K562 (cell line): ENCODE measurements around the gene DHX35. TPM values are rescaled to one million over a fixed set of nuclear protein-coding genes. Genes with fewer than 3 reads are reported as not detected.

Experiments used
- C11orf30 ChIP-seq: fragments of 450-650 bp; IDR thresholded peaks from 2 replicates; pipeline ENCODE4 v1.6.1; 2016; ENCODE audit warnings: low read depth, mild to moderate bottlenecking
- CTCF ChIP-seq, 3 experiments: IDR thresholded peaks in 2 of 3; conservative IDR thresholded peaks in 1 of 3; 2 replicates each; pipeline ENCODE4 v1.5.1; 2011 to 2012; ENCODE audit warnings: low read length in 3 of 3, mild to moderate bottlenecking in 3 of 3, control low read depth in 2 of 3, improper control_type of control experiment in 1 of 3, inconsistent platforms in 1 of 3, low read depth in 1 of 3, mixed read lengths in 1 of 3, moderate library complexity in 1 of 3; ENCODE audit not compliant: insufficient read depth in 2 of 3
- DDX20 ChIP-seq: fragments of 450-650 bp; IDR thresholded peaks from 2 replicates; pipeline ENCODE4 v1.6.1; 2016; ENCODE audit warnings: missing genetic modification characterization, low read depth, mild to moderate bottlenecking, missing compliant biosample characterization, moderate library complexity
- FOXK2 ChIP-seq, 2 experiments: fragments of 450-650 bp; IDR thresholded peaks in 1 of 2; conservative IDR thresholded peaks in 1 of 2; 2 replicates each; pipeline ENCODE4 v1.6.1; 2016; ENCODE audit warnings: low read depth in 2 of 2, mild to moderate bottlenecking in 1 of 2
- HNRNPUL1 ChIP-seq: fragments of 200-400 bp; formaldehyde crosslinking; IDR thresholded peaks from 2 replicates; pipeline ENCODE4 v1.6.1; 2017; ENCODE audit warnings: low read length
- HSF4 ChIP-seq: fragments of 250-450 bp; sonication (Bioruptor Pico); IDR thresholded peaks from 2 replicates; pipeline ENCODE4 v2.1.2; 2022; ENCODE audit warnings: mild to moderate bottlenecking, moderate library complexity, borderline replicate concordance
- KLF16 ChIP-seq: IDR thresholded peaks from 2 replicates; pipeline ENCODE4 v1.6.1; 2016; ENCODE audit warnings: antibody characterized with exemption
- OTX1 ChIP-seq: fragments of 450-650 bp; formaldehyde crosslinking; IDR thresholded peaks from 2 replicates; pipeline ENCODE4 v1.4.0; 2022; ENCODE audit warnings: mild to moderate bottlenecking
- PYGO2 ChIP-seq: fragments of 450-650 bp; IDR thresholded peaks from 2 replicates; pipeline ENCODE4 v1.6.1; 2016; ENCODE audit warnings: mild to moderate bottlenecking, missing genetic modification characterization, moderate library complexity, missing compliant biosample characterization
- RBM14 ChIP-seq: fragments of 200-400 bp; formaldehyde crosslinking; IDR thresholded peaks from 2 replicates; pipeline ENCODE4 v1.6.1; 2018; ENCODE audit warnings: low read depth, mild to moderate bottlenecking, low read length, moderate library complexity, borderline replicate concordance; ENCODE audit not compliant: insufficient read depth
- ZNF140 ChIP-seq: fragments of 250-450 bp; sonication (Bioruptor Pico); IDR thresholded peaks from 2 replicates; pipeline ENCODE4 v1.8.0; 2021; ENCODE audit warnings: moderate library complexity, mild to moderate bottlenecking, inconsistent platforms
- polyA plus RNA-seq, 8 experiments: library from polyadenylated mRNA; depleted of rRNA in 4 of 8; stranded (reverse) in 5 of 8; unstranded in 3 of 8; fragments of >200 nt; fragmentation: Nextera tagmentation in 2 of 8; fragmentation: Illumina TruSeq in 1 of 8; extraction: Ambion mirVana in 2 of 8; extraction: Trizol in 1 of 8; gene quantifications; 2 replicates each; pipeline versions ENCODE4 v1.2.1 to v1.2.3, GENCODE V29; 2011 to 2014; ENCODE audit warnings: inconsistent platforms in 1 of 8, missing spikeins in 1 of 8
- total RNA-seq, 7 experiments: library from RNA; depleted of rRNA in 6 of 7; stranded (reverse); fragments of >200 nt in 6 of 7; fragmentation: Illumina TruSeq in 2 of 7; extraction: Trizol in 2 of 7; gene quantifications; 2 replicates each; pipeline versions ENCODE4 v1.2.1 to v1.2.3, GENCODE V29; 2011 to 2021; ENCODE audit warnings: low replicate concordance in 1 of 7
- TF ChIP-seq, protein P1 (sequence below): IDR thresholded peaks from 2 replicates; pipeline ENCODE4 v1.6.1; 2014; ENCODE audit warnings: antibody characterized with exemption
- TF ChIP-seq, protein P2 (sequence below): fragments of 450-650 bp; IDR thresholded peaks from 2 replicates; pipeline ENCODE4 v1.6.1; 2016
- TF ChIP-seq, protein P3 (sequence below), 3 experiments: fragments of 200-800 bp in 1 of 3; fragments of 250-450 bp in 1 of 3; fragments of 450-650 bp in 1 of 3; sonication (Bioruptor Pico) in 1 of 3; sonication (Bioruptor generic) in 1 of 3; formaldehyde crosslinking in 1 of 3; IDR thresholded peaks; 2 replicates each; pipeline versions ENCODE4 v1.6.1 to v1.8.0; 2016 to 2022; ENCODE audit warnings: mild to moderate bottlenecking in 2 of 3, missing genetic modification characterization in 2 of 3, missing compliant biosample characterization in 1 of 3, moderate library complexity in 1 of 3
- TF ChIP-seq, protein P4 (sequence below): fragments of 250-450 bp; sonication (Bioruptor Pico); IDR thresholded peaks from 2 replicates; pipeline ENCODE4 v1.5.0; 2021; ENCODE audit warnings: mild to moderate bottlenecking, moderate library complexity

DHX35 gene
- total and polyA plus RNA-seq, 9 of the 15 experiments (the other 6 are each of a cell fraction or from before 2014, with no cell fraction given): 6.5 to 25.6 (median 16.9) TPM

DNA sequence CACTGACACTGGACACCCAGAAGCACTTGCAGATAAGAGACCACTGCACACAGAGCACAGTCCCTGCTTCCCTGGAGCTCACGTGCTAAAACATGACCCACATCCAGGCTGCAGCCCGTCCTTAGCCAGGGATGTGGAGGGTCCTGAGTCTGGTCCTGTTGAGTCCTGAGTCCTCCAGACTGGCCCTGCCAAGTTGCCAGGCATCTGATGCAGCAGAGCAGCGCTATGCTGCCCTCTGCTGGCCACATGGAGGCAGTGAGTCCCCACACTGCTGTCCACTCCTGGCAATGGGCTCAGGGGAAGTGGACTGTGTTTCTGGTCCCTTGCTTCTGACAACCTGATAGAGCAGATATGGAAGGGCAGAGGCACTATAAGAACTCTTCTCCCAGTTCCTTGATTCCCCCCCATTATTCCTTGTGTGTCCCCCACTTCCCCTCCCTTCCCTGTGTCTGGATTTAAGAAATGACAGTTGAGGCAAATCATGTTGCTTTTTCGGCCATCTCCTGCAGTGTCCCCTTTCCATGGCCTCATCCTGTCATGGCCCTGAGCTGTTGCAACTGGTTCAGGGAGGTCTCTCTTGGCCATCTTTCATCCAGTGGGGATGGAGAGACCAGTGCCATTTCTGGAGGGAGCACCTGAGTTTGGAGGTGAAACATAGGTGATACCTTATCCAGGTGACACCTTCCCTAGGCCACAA, 86.0 kb downstream of the DHX35 start (continued):
- no peak for TF ChIP-seq RBM14
- no peak for TF ChIP-seq ZNF140 (CRISPR knock-in tag)
- TF ChIP-seq, protein P1, sequence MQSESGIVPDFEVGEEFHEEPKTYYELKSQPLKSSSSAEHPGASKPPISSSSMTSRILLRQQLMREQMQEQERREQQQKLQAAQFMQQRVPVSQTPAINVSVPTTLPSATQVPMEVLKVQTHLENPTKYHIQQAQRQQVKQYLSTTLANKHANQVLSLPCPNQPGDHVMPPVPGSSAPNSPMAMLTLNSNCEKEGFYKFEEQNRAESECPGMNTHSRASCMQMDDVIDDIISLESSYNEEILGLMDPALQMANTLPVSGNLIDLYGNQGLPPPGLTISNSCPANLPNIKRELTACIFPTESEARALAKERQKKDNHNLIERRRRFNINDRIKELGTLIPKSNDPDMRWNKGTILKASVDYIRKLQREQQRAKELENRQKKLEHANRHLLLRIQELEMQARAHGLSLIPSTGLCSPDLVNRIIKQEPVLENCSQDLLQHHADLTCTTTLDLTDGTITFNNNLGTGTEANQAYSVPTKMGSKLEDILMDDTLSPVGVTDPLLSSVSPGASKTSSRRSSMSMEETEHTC: no peak
- TF ChIP-seq FOXK2 (conservative IDR thresholded peaks at IDR 0.05 in 1 of 2, IDR thresholded peaks at IDR 0.05 in 1 of 2; ENCODE audit: low read depth in 2 of 2): no peak
- no peak for TF ChIP-seq DDX20
- no peak for TF ChIP-seq OTX1 (CRISPR knock-in tag)
- peak; percentile 93 to 98 (median 97) for TF ChIP-seq CTCF (IDR thresholded peaks at IDR 0.05 in 2 of 3, conservative IDR thresholded peaks at IDR 0.05 in 1 of 3; ENCODE audit: insufficient read depth in 2 of 3, low read depth in 1 of 3, low read length in 3 of 3)
- no peak for TF ChIP-seq HSF4
- TF ChIP-seq, protein P2, sequence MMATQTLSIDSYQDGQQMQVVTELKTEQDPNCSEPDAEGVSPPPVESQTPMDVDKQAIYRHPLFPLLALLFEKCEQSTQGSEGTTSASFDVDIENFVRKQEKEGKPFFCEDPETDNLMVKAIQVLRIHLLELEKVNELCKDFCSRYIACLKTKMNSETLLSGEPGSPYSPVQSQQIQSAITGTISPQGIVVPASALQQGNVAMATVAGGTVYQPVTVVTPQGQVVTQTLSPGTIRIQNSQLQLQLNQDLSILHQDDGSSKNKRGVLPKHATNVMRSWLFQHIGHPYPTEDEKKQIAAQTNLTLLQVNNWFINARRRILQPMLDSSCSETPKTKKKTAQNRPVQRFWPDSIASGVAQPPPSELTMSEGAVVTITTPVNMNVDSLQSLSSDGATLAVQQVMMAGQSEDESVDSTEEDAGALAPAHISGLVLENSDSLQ: no peak
- TF ChIP-seq, protein P3, sequence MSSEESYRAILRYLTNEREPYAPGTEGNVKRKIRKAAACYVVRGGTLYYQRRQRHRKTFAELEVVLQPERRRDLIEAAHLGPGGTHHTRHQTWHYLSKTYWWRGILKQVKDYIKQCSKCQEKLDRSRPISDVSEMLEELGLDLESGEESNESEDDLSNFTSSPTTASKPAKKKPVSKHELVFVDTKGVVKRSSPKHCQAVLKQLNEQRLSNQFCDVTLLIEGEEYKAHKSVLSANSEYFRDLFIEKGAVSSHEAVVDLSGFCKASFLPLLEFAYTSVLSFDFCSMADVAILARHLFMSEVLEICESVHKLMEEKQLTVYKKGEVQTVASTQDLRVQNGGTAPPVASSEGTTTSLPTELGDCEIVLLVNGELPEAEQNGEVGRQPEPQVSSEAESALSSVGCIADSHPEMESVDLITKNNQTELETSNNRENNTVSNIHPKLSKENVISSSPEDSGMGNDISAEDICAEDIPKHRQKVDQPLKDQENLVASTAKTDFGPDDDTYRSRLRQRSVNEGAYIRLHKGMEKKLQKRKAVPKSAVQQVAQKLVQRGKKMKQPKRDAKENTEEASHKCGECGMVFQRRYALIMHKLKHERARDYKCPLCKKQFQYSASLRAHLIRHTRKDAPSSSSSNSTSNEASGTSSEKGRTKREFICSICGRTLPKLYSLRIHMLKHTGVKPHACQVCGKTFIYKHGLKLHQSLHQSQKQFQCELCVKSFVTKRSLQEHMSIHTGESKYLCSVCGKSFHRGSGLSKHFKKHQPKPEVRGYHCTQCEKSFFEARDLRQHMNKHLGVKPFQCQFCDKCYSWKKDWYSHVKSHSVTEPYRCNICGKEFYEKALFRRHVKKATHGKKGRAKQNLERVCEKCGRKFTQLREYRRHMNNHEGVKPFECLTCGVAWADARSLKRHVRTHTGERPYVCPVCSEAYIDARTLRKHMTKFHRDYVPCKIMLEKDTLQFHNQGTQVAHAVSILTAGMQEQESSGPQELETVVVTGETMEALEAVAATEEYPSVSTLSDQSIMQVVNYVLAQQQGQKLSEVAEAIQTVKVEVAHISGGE (CRISPR knock-in tag; IDR thresholded peaks at IDR 0.05): no peak
- TF ChIP-seq C11orf30: no peak
- TF ChIP-seq HNRNPUL1: no peak
- TF ChIP-seq, protein P4, sequence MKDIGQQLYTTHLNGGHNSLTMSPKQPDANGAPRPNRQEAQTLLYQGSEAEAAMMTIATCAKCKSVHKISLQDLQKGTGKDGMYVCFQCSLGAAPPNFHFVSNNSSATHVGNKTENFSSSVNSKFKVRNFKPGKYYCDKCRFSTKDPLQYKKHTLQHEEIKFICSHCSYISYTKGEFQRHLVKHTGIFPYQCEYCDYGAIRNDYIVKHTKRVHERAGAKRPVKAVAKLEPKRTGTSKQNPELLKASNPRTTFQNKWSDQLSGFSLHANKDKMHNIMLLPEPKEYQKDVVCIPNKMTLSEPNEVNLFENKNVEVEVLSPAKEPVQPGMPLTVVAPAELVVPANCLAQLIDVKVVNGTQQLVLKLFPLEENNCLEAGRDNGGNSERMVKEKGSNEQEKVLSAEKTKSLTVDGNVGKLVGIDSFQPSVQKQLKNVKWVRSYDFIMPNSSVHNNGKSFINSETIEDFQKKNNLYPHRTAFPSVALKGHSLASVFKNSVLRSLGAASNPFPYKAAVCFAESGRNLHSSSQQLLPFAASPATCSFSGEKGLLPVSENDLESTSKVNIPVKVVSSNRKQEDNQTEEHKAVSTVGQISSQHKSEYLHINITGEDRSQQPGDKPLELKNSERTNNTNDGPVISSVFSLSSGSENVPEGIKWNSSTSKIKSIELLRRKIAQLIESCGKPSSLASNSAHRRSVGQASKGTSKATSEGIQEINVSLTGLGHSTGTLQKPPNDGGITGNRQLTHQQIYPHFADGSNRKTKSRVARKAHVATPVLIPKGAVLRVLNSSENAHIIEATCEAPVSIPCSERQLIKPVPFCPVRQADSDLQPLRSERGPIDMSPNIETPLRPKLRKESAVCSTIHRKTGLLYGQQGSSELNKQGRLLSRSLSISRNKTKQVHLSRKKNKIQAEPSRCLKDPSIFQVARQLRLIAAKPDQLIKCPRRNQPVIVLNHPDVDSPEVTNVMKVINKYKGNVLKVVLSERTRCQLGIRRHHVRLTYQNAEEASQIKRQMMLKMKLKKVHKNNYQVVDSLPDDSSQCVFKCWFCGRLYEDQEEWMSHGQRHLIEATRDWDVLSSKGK (CRISPR knock-in tag): no peak
- TF ChIP-seq PYGO2 (tag): no peak
- TF ChIP-seq KLF16: peak; percentile 46; the same call in 1 of the 2 replicates
